GM12875 (cell line): ENCODE data around the gene TTI1.

Experiments used
- H3K4me3 ChIP-seq: one replicate; pipeline ENCODE4 v1.5.1; 2011; ENCODE audit warnings: low read depth, low read length, control low read depth
- TF ChIP-seq, protein P1 (sequence below): IDR thresholded peaks from 2 replicates; pipeline ENCODE4 v1.5.1; 2011; ENCODE audit warnings: low read depth, mild to moderate bottlenecking, control low read depth, inconsistent platforms, low read length, moderate library complexity, borderline replicate concordance; ENCODE audit not compliant: insufficient read depth

TTI1 gene

GRCh38 chr20:37988306-37988954 is 44.8 kb downstream of the TTI1 start:
- TF ChIP-seq, protein P1, sequence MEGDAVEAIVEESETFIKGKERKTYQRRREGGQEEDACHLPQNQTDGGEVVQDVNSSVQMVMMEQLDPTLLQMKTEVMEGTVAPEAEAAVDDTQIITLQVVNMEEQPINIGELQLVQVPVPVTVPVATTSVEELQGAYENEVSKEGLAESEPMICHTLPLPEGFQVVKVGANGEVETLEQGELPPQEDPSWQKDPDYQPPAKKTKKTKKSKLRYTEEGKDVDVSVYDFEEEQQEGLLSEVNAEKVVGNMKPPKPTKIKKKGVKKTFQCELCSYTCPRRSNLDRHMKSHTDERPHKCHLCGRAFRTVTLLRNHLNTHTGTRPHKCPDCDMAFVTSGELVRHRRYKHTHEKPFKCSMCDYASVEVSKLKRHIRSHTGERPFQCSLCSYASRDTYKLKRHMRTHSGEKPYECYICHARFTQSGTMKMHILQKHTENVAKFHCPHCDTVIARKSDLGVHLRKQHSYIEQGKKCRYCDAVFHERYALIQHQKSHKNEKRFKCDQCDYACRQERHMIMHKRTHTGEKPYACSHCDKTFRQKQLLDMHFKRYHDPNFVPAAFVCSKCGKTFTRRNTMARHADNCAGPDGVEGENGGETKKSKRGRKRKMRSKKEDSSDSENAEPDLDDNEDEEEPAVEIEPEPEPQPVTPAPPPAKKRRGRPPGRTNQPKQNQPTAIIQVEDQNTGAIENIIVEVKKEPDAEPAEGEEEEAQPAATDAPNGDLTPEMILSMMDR: no peak
- H3K4me3 ChIP-seq: no peak overlapping the region

- no peak overlapping the region for H3K4me3 ChIP-seq
- TF ChIP-seq, protein P1: no peak
Measured at GRCh38 chr20:37987602-37988290, 45.5 kb downstream of the TTI1 start.

DNA sequence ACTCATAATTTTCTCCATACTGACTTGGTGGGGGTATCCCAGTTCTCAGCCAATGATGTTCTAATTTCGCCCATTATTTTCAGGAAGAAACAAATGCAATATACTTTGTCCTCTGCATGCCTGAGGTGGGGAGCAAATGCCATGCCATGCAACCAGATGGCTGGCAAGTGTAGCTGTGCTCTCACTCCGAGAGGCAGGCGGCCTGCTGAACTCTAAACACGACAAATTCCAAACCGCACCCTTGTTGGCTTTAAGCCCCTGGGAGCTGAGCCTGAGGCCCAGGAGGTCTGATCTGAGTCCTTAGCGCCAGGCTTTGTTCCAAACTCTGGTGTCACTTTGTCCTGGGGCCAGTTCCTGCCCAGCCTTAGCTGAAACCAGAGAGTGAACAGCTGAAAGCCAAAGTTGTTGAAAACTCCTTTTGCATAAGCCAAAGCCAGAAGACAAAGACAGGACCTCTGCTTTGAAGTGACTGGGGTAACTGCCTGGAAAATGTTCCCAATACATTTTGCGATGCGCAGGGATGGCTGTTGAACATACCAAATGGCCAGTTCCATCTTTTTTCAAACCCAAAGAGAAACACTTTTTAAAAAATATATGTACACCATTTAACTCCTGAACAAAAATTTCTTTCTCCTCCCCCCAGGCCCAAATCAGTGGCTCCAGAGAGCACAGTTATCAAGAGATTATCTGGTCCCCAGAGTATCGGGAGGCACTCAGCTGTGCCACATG is 46.2 kb downstream of the TTI1 start:
- H3K4me3 ChIP-seq: no peak overlapping the region
- TF ChIP-seq, protein P1: no peak

DNA sequence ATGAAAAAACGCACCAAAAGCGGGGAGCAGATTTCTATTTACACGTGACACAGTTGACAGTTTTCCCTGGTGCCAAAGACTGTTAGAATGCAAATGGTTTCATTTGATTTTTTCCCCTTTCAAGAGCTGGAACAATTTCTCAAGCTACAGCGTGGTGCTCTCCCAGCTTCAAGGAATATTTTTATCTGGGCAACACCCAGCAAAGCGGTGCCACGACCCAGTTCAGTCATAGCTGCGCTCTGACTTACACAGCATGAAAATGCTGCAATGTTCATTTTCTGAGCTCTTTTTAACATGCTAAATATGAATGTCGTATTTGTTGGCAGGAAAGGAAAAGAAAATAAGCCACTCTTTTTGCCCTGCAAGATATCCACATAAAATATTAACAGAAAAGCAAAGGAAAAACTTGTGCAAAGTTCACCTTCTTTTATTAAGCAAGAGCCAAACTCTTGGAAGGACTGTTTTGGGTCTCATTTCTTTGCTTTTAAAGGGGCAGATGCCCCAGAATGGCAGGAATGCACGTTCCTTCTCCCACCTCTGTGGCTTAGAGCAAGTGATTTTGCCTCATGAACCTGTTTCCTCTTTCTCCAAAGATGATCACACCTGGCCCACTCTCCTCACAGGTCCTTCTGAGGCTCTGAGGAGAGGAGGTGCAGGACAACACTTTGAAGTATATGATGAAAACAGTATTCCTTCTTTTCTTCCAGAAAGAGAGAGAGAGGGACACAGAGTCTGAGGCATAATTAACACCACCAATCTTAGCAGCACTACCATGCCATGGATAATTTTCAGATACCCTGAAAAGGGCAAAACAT is 47.0 kb downstream of the TTI1 start:
- no peak overlapping the region for H3K4me3 ChIP-seq
- TF ChIP-seq, protein P1: no peak

DNA sequence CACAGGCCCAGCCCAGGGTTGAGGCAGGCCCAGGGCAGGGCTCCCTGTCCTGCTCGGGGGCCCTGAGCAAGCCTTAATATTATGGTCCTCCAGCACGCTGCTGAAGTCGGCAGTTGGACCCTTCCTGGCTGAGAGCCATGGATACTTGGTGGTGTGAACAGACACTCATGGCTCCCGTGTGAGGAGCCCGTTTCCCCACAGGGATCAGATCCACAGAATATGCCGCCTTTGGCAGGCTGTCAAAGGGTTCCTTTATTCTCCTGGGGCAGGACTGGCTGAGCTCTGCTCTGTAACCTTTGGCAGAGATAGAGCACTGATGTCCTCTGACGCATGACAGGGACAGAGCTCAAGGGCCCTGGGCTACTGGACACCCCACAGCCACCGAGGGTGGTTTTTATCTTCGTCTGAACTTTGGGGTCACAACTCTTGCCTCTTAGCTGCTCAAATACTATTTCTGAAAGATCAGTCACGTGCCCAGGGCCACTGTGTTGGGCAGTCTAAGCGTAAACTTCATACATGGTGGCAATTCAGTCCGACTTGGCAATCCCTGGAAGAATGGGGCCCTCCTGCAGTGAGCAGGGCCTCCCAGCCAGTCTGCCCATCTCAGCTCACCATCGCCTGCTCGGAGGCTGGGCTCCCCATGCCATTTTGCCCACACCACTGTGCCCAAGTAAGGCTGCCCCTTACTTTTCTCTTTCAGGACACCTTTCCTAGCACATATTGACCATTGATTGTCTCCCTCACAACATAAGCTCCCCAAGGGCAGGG is 49.1 kb downstream of the TTI1 start:
- TF ChIP-seq, protein P1: no peak
- H3K4me3 ChIP-seq: no peak overlapping the region

- TF ChIP-seq, protein P1: no peak
- no peak overlapping the region for H3K4me3 ChIP-seq
Measured at GRCh38 chr20:37983286-37983685, 50.0 kb downstream of the TTI1 start.
